HepG2 (cell line): ENCODE results near the gene CTF1. TPM values are rescaled to one million over a fixed set of nuclear protein-coding genes. Genes with fewer than 3 reads are reported as not detected.

Experiments
- HDAC1 ChIP-seq: sonication (generic); formaldehyde crosslinking; IDR thresholded peaks from 2 replicates; pipeline ENCODE4 v1.5.1; 2020; ENCODE audit warnings: mild to moderate bottlenecking, missing genetic modification reagents
- HES4 ChIP-seq: sonication (generic); formaldehyde crosslinking; IDR thresholded peaks from 2 replicates; pipeline ENCODE4 v1.9.0; 2021; ENCODE audit warnings: mild to moderate bottlenecking, missing genetic modification reagents, borderline replicate concordance
- HNF4A ChIP-seq: sonication (generic); formaldehyde crosslinking; IDR thresholded peaks from 2 replicates; pipeline ENCODE4 v1.4.0; 2020; ENCODE audit warnings: missing genetic modification reagents
- HNRNPUL1 ChIP-seq: fragments of 200-400 bp; formaldehyde crosslinking; IDR thresholded peaks from 2 replicates; pipeline ENCODE4 v1.6.1; 2017; ENCODE audit warnings: low read depth, mild to moderate bottlenecking, low read length, moderate library complexity
- MLLT10 ChIP-seq: sonication (generic); formaldehyde crosslinking; IDR thresholded peaks from 2 replicates; pipeline ENCODE4 v1.4.0; 2020; ENCODE audit warnings: missing genetic modification reagents
- PBX3 ChIP-seq: sonication (generic); formaldehyde crosslinking; IDR thresholded peaks from 2 replicates; pipeline ENCODE4 v1.8.1; 2023; ENCODE audit warnings: missing genetic modification reagents, inconsistent platforms, borderline replicate concordance
- REXO4 ChIP-seq: sonication (generic); formaldehyde crosslinking; IDR thresholded peaks from 2 replicates; pipeline ENCODE4 v1.8.0; 2022; ENCODE audit warnings: missing genetic modification reagents, mild to moderate bottlenecking, borderline replicate concordance
- RFX3 ChIP-seq: IDR thresholded peaks from 2 replicates; pipeline ENCODE4 v1.6.1; 2016; ENCODE audit warnings: missing biosample characterization, missing genetic modification reagents
- ZFP90 ChIP-seq: sonication (generic); formaldehyde crosslinking; IDR thresholded peaks from 2 replicates; pipeline ENCODE4 v1.8.0; 2022; ENCODE audit warnings: missing genetic modification reagents, mild to moderate bottlenecking, inconsistent platforms, borderline replicate concordance
- ZNF280B ChIP-seq: sonication (generic); formaldehyde crosslinking; IDR thresholded peaks from 2 replicates; pipeline ENCODE4 v1.5.0; 2020; ENCODE audit warnings: missing genetic modification reagents, mild to moderate bottlenecking, borderline replicate concordance
- ZNF777 ChIP-seq: sonication (generic); formaldehyde crosslinking; IDR thresholded peaks from 2 replicates; pipeline ENCODE4 v1.4.0; 2020; ENCODE audit warnings: missing genetic modification reagents
- ZSCAN5A ChIP-seq: sonication (generic); formaldehyde crosslinking; IDR thresholded peaks from 2 replicates; pipeline ENCODE4 v1.8.0; 2022; ENCODE audit warnings: mild to moderate bottlenecking, missing genetic modification reagents, borderline replicate concordance
- polyA plus RNA-seq, 8 experiments: library from polyadenylated mRNA; depleted of rRNA in 3 of 8; stranded (reverse) in 7 of 8; unstranded in 1 of 8; fragments of >200 nt; fragmentation: Illumina TruSeq in 4 of 8; extraction: Trizol in 4 of 8; gene quantifications; 2 replicates each; pipeline versions ENCODE4 v1.2.1 to v1.2.3, GENCODE V29; 2011 to 2016; ENCODE audit warnings: low read depth in 4 of 8, missing spikeins in 1 of 8, mixed read lengths in 1 of 8; ENCODE audit not compliant: insufficient read depth in 1 of 8
- total RNA-seq, 5 experiments: library from RNA; depleted of rRNA; stranded (reverse); fragments of >200 nt; fragmentation: Illumina TruSeq; extraction: Trizol; gene quantifications; 2 replicates each; pipeline ENCODE4 v1.2.3, GENCODE V29; 2016; ENCODE audit warnings: low read depth in 1 of 5
- TF ChIP-seq, protein P1 (sequence below): sonication (generic); formaldehyde crosslinking; IDR thresholded peaks from 2 replicates; pipeline ENCODE4 v1.8.1; 2023; ENCODE audit warnings: missing genetic modification reagents, mild to moderate bottlenecking, borderline replicate concordance
- TF ChIP-seq, protein P2 (sequence below): sonication (generic); formaldehyde crosslinking; IDR thresholded peaks from 2 replicates; pipeline ENCODE4 v1.8.1; 2023; ENCODE audit warnings: mild to moderate bottlenecking, missing genetic modification reagents
- TF ChIP-seq, protein P3 (sequence below), 2 experiments: sonication (generic) in 1 of 2; formaldehyde crosslinking in 1 of 2; IDR thresholded peaks; 2 replicates each; pipeline versions ENCODE4 v1.5.1 to v1.6.1; 2011 to 2020; ENCODE audit warnings: borderline replicate concordance in 1 of 2, low read depth in 1 of 2, low read length in 1 of 2, mild to moderate bottlenecking in 1 of 2, missing genetic modification reagents in 1 of 2, moderate library complexity in 1 of 2
- TF ChIP-seq, protein P4 (sequence below): sonication (generic); formaldehyde crosslinking; IDR thresholded peaks from 2 replicates; pipeline ENCODE4 v1.5.1; 2020; ENCODE audit warnings: mild to moderate bottlenecking, moderate library complexity, missing genetic modification reagents

Gene CTF1
- total and polyA plus RNA-seq, 2 of the 13 experiments (the other 11 are each of a cell fraction or from before 2014, with no cell fraction given): 0.13 to 1.8 TPM

DNA sequence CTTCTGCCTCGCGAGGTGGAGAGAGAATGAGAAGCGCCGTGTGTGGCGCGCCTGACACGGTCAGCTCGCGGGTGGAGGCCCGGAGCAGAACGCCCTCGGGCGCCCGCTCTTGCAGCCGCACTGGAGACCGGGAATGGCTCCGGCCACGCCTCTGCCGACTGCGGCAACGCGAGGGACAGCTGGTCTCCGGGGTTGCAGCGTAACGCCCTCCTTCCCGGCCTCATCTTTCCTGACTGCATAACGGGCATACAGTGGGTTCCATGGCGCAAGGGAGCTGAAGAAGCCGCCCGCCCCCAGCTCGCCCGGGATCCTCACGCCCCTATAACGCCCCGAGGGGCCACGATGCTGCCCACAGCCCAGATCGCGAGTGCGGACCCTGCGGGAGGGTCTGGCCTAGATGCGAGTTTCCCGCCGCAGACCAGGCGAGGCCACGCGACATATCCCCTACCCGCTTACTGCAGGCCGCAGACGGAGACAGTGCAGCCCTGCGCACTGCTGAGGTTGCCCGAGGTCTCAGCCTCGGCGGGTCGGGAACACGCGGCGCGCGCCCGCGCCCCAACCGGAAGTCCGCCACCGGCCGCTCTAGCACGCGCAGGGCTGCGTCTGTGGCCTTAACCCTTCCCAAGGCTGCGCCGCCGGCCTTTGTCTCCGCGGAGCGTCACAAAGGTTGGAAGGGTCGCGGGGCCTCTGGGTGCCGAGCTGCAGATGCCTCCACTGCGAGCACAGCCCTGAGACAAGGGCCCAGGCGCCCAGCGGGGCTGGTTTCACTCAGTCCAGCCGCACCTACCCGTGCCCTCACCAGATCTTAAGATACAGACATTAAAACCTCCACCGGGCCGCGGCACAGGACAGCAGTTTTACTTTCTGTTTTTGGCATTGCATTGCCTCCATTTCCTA is 21.3 kb upstream of the CTF1 start (continued):
- TF ChIP-seq ZSCAN5A (CRISPR knock-in tag) (peak; percentile 95), ZFP90 (CRISPR knock-in tag) (peak; percentile 99), RFX3 (CRISPR knock-in tag) (0 out of 2 replicates have a peak, but pooled peaks have one; percentile 19), HDAC1 (CRISPR knock-in tag) (peak; percentile 98), PBX3 (CRISPR knock-in tag) (0 out of 2 replicates have a peak, but pooled peaks have one; percentile 80), HES4 (CRISPR knock-in tag) (peak; percentile 93; the same call in 1 of the 2 replicates), HNF4A (CRISPR knock-in tag) (peak; percentile 79), MLLT10 (CRISPR knock-in tag) (no peak), HNRNPUL1 (peak; percentile 79; the same call in 1 of the 2 replicates), ZNF777 (peak; percentile 82), REXO4 (CRISPR knock-in tag) (peak; percentile 77; the same call in 1 of the 2 replicates), ZNF280B (CRISPR knock-in tag) (peak; percentile 99)
- TF ChIP-seq, protein P1, sequence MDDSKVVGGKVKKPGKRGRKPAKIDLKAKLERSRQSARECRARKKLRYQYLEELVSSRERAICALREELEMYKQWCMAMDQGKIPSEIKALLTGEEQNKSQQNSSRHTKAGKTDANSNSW: peak; percentile 92; the same call in 1 of the 2 replicates
- TF ChIP-seq, protein P2, sequence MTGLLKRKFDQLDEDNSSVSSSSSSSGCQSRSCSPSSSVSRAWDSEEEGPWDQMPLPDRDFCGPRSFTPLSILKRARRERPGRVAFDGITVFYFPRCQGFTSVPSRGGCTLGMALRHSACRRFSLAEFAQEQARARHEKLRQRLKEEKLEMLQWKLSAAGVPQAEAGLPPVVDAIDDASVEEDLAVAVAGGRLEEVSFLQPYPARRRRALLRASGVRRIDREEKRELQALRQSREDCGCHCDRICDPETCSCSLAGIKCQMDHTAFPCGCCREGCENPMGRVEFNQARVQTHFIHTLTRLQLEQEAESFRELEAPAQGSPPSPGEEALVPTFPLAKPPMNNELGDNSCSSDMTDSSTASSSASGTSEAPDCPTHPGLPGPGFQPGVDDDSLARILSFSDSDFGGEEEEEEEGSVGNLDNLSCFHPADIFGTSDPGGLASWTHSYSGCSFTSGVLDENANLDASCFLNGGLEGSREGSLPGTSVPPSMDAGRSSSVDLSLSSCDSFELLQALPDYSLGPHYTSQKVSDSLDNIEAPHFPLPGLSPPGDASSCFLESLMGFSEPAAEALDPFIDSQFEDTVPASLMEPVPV (CRISPR knock-in tag): peak; percentile 85
- TF ChIP-seq, protein P3, sequence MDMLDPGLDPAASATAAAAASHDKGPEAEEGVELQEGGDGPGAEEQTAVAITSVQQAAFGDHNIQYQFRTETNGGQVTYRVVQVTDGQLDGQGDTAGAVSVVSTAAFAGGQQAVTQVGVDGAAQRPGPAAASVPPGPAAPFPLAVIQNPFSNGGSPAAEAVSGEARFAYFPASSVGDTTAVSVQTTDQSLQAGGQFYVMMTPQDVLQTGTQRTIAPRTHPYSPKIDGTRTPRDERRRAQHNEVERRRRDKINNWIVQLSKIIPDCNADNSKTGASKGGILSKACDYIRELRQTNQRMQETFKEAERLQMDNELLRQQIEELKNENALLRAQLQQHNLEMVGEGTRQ (IDR thresholded peaks at IDR 0.05; ENCODE audit: low read depth, low read length): no peak
- TF ChIP-seq, protein P3 (CRISPR knock-in tag; IDR thresholded peaks at IDR 0.05; ENCODE audit: borderline replicate concordance): peak; percentile 67; the same call in 1 of the 2 replicates
- TF ChIP-seq, protein P4, sequence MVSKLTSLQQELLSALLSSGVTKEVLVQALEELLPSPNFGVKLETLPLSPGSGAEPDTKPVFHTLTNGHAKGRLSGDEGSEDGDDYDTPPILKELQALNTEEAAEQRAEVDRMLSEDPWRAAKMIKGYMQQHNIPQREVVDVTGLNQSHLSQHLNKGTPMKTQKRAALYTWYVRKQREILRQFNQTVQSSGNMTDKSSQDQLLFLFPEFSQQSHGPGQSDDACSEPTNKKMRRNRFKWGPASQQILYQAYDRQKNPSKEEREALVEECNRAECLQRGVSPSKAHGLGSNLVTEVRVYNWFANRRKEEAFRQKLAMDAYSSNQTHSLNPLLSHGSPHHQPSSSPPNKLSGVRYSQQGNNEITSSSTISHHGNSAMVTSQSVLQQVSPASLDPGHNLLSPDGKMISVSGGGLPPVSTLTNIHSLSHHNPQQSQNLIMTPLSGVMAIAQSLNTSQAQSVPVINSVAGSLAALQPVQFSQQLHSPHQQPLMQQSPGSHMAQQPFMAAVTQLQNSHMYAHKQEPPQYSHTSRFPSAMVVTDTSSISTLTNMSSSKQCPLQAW (CRISPR knock-in tag): peak; percentile 83
